IPS-20b (cell line): ENCODE results near the gene ARHGAP4.

ENCODE experiments used
- H3K27ac ChIP-seq: one replicate; pipeline ENCODE4 v1.5.1; 2013; ENCODE audit warnings: low read length
- H3K27me3 ChIP-seq: 2 replicates; pipeline ENCODE4 v1.6.1; 2013; ENCODE audit warnings: mild to moderate bottlenecking, low read length, inconsistent platforms; ENCODE audit not compliant: insufficient read depth
- H3K36me3 ChIP-seq: 2 replicates; pipeline ENCODE4 v1.6.1; 2013; ENCODE audit warnings: low read depth, mild to moderate bottlenecking, inconsistent platforms, low read length, moderate library complexity; ENCODE audit not compliant: insufficient read depth
- H3K4me1 ChIP-seq: 2 replicates; pipeline ENCODE4 v1.6.1; 2013; ENCODE audit warnings: mild to moderate bottlenecking, control low read depth, inconsistent platforms, low read length, moderate library complexity; ENCODE audit not compliant: insufficient read depth
- H3K4me3 ChIP-seq: 2 replicates; pipeline ENCODE4 v1.5.1; 2013; ENCODE audit warnings: mild to moderate bottlenecking, low read length, inconsistent platforms
- H3K9ac ChIP-seq: 2 replicates; pipeline ENCODE4 v1.6.1; 2013; ENCODE audit warnings: low read depth, mild to moderate bottlenecking, inconsistent platforms, low read length, moderate library complexity
- H3K9me3 ChIP-seq: 2 replicates; pipeline ENCODE4 v1.6.1; 2013; ENCODE audit warnings: mild to moderate bottlenecking, low read depth, low read length, inconsistent platforms; ENCODE audit not compliant: insufficient read depth

The ARHGAP4 gene

DNA sequence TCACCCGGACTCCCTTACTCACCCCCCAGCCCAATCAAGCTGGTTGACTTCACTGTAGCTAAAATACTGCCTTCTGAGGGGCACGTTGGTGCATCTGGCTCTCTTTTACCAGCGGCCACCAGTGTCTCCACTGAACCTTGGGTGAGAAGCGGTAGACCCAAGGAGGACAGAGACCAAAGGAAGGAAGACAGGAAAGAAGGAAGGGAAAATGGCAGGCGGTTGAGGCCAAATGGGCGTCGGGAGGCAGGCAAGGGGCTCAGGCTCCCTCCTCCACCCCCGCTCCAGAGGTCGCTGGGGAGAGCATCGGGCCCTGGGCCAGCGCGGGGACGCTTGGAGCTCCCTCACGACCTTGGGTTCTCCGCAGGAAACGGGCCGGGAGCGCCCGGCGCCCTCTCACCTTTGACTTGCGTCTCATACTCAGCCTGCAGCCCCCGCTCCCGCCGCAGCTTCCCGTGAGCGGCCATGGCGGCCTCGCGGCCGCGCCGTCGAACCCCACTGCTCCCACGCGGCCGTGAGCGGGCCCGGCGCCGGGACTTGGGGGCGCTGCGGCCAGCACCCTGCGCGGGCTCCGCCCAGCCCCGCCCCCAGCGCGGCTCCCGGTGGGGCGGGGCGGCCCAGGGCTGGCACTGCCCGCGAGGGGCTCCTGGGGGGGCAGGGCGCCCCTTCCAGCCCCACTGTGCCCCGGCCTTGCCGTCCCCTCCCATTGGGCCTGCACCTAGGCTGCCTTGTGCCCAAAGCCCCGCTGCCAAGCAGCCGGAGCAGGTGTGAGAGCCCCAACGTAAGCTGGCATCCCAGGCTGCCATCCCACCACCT is at the start of gene ARHGAP4:
ARHGAP4 (minus strand) TSS at position 526 of the 813 bp plus-strand sequence; CDS start at position 464, 62 bp downstream.
- H3K4me1 ChIP-seq: peaks cover 2% of the 10 kb centered on the region; the same call in 1 of the 2 replicates
- H3K36me3 ChIP-seq: peaks cover 4% of the 10 kb centered on the region; the same call in 1 of the 2 replicates
- H3K27me3 ChIP-seq: no peaks in the 10 kb centered on the region; the same call in 1 of the 2 replicates
- peak within 1 kb of the TSS; percentile 80 for H3K4me3 ChIP-seq
- no peaks in the 10 kb centered on the region for H3K9me3 ChIP-seq
- peak within 1 kb of the TSS; percentile 89 for H3K27ac ChIP-seq
- peak within 1 kb of the TSS; percentile 88; the same call in 1 of the 2 replicates for H3K9ac ChIP-seq

DNA sequence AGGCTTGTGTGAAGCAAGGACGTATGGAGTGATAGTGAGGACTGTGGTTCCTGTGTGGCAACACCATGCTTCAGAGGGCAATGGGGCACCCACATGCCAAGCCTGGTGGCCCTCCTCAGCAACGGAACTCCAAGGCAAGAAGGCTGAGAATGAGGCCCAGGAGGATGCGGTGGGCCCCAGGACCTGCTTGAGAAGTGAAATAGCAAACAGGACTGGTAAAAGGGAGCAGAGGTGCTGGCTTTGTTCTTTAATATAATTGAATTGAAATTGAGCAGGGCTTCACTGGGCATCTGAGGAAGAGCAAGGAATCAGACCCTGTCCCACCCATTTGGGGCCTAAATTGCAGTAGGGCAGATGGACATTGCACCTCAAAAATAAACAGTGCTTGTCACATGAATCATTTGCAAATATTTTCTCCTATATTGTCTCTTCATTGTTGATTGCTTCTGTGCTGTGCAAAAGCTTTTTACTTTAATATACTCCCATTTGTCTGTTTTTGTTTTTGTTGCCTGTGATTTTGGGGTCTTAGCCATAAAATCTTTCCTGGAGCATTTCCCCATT is 48.7 kb upstream of the ARHGAP4 start:
- Histone ChIP-seq H3K36me3 (no peaks in the 10 kb centered on the region), H3K27ac (no peak overlapping the region), H3K9me3 (no peaks in the 10 kb centered on the region), H3K4me1 (no peaks in the 10 kb centered on the region), H3K4me3 (no peak overlapping the region), H3K9ac (no peak overlapping the region), H3K27me3 (no peaks in the 10 kb centered on the region)

GRCh38 chrX:153974003-153974725 is 48.1 kb upstream of the ARHGAP4 start:
- H3K9ac ChIP-seq: peak overlapping the region; percentile 98; the same call in 1 of the 2 replicates
- no peak overlapping the region; the same call in 1 of the 2 replicates for H3K4me3 ChIP-seq
- H3K4me1 ChIP-seq: no peaks in the 10 kb centered on the region
- H3K27ac ChIP-seq: no peak overlapping the region
- no peaks in the 10 kb centered on the region for H3K27me3 ChIP-seq
- no peaks in the 10 kb centered on the region for H3K36me3 ChIP-seq
- H3K9me3 ChIP-seq: no peaks in the 10 kb centered on the region

DNA sequence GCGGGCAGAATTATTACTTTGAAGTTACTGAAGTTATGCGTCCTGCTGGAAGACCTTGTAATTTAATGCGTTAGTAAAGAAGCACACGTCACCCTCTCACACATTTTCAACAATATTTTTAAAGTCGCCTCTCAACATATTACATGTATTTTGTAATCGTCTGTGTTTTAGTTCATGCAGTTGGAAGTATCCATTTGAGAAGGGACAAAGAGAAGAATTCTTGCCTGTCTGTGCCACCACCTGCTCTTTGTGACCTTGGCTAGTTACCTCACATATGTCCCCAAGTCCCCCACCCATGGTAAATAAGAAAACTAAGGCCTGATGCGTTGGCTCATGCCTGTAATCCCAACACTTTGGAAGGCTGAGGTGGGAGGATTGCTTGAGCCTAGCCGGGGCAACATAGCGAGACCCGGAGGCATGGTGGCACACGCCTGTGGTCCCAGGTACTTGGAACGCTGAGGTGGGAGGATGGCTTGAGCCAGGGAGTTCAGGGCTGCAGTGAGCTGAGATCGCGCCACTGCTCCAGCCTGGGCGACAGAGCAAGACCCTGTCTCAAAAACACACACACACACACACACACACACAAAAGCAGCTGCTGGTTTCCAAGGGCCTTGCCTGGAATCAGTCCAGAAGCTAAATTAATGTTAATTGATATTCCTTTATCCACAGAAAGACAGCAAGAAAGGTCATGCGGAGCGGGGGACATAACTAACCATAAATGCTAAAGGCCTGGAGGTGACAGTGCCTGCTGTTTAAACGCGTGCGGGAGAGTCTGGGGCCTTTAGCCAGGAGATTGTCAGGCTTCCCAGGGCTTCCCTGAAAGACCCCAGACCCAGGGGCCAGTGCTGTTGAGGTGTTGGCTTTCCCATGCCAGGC is 47.3 kb upstream of the ARHGAP4 start:
- H3K9me3 ChIP-seq: no peaks in the 10 kb centered on the region
- H3K4me3 ChIP-seq: peak overlapping the region; percentile 82
- peak overlapping the region; percentile 98 for H3K9ac ChIP-seq
- no peaks in the 10 kb centered on the region for H3K27me3 ChIP-seq
- peak overlapping the region; percentile 82 for H3K27ac ChIP-seq
- H3K36me3 ChIP-seq: peaks cover 2% of the 10 kb centered on the region; the same call in 1 of the 2 replicates
- peaks cover 4% of the 10 kb centered on the region; the same call in 1 of the 2 replicates for H3K4me1 ChIP-seq

- Histone ChIP-seq H3K4me3 (peak within 1 kb of the TSS; percentile 94), H3K4me1 (peaks cover 12% of the 10 kb centered on the region; the same call in 1 of the 2 replicates), H3K27ac (peak within 1 kb of the TSS; percentile 99), H3K9me3 (no peaks in the 10 kb centered on the region), H3K27me3 (no peaks in the 10 kb centered on the region), H3K9ac (peak within 1 kb of the TSS; percentile 100), H3K36me3 (peaks cover 7% of the 10 kb centered on the region; the same call in 1 of the 2 replicates)
Measured at GRCh38 chrX:153972368-153973126, 46.5 kb upstream of the ARHGAP4 start, which contains the start of gene TMEM187. Gene TMEM187, plus strand, starts transcription at chrX:153972754. Its CDS starts 9,309 bp downstream, at chrX:153982063.

- no peaks in the 10 kb centered on the region for H3K27me3 ChIP-seq
- H3K36me3 ChIP-seq: peaks cover 7% of the 10 kb centered on the region; the same call in 1 of the 2 replicates
- peak within 1 kb of the TSS; percentile 94 for H3K4me3 ChIP-seq
- H3K27ac ChIP-seq: peak within 1 kb of the TSS; percentile 99
- H3K9me3 ChIP-seq: no peaks in the 10 kb centered on the region
- H3K4me1 ChIP-seq: peaks cover 12% of the 10 kb centered on the region; the same call in 1 of the 2 replicates
- H3K9ac ChIP-seq: peak within 1 kb of the TSS; percentile 100
Measured at GRCh38 chrX:153971450-153972367, 45.6 kb upstream of the ARHGAP4 start, which contains the start of gene HCFC1. Gene HCFC1, minus strand, starts transcription at chrX:153971818. Its CDS starts 978 bp downstream, at chrX:153970840.

DNA sequence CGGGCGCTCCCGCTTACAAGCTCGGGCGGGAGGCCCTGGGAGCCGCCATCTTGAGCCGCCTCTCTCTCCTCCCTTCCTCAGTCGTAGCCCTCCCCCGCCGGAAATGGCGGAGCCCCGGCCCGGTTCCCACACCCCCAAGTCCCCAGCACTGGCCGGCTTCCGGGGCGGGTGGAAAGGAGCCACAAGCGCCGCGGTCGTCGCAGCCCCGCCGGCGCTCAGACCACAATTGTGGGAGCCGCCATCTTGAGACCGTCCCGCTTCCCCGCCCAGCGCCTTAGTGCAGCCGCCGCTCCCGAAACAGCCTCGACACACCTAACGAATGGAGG is 45.0 kb upstream of the ARHGAP4 start:
- H3K4me3 ChIP-seq: peak overlapping the region; percentile 94
- peak overlapping the region; percentile 100 for H3K9ac ChIP-seq
- H3K36me3 ChIP-seq: peaks cover 7% of the 10 kb centered on the region; the same call in 1 of the 2 replicates
- peak overlapping the region; percentile 99 for H3K27ac ChIP-seq
- H3K9me3 ChIP-seq: no peaks in the 10 kb centered on the region
- H3K4me1 ChIP-seq: peaks cover 12% of the 10 kb centered on the region; the same call in 1 of the 2 replicates
- no peaks in the 10 kb centered on the region for H3K27me3 ChIP-seq

GRCh38 chrX:153970357-153971123 is 44.5 kb upstream of the ARHGAP4 start:
- Histone ChIP-seq H3K4me1 (peaks cover 12% of the 10 kb centered on the region; the same call in 1 of the 2 replicates), H3K9me3 (no peaks in the 10 kb centered on the region), H3K27me3 (no peaks in the 10 kb centered on the region), H3K27ac (peak overlapping the region; percentile 99), H3K4me3 (peak overlapping the region; percentile 94), H3K36me3 (peaks cover 7% of the 10 kb centered on the region; the same call in 1 of the 2 replicates), H3K9ac (peak overlapping the region; percentile 100)

- H3K27ac ChIP-seq: no peak overlapping the region
- peak overlapping the region; percentile 72; the same call in 1 of the 2 replicates for H3K9ac ChIP-seq
- no peaks in the 10 kb centered on the region for H3K27me3 ChIP-seq
- H3K36me3 ChIP-seq: peaks cover 7% of the 10 kb centered on the region; the same call in 1 of the 2 replicates
- H3K9me3 ChIP-seq: no peaks in the 10 kb centered on the region
- peaks cover 12% of the 10 kb centered on the region; the same call in 1 of the 2 replicates for H3K4me1 ChIP-seq
- H3K4me3 ChIP-seq: peak overlapping the region; percentile 94
Measured at GRCh38 chrX:153969904-153970356, 43.9 kb upstream of the ARHGAP4 start.
